Measurements from ENCODE around the gene TAPBP. TPM values are rescaled to one million over a fixed set of nuclear protein-coding genes. Genes with fewer than 3 reads are reported as not detected.

The TAPBP gene
- total and polyA plus RNA-seq, 9 of the 15 experiments (the other 6 are each of a cell fraction or from before 2014, with no cell fraction given): 5.6 to 74.0 (median 22.3) TPM

DNA sequence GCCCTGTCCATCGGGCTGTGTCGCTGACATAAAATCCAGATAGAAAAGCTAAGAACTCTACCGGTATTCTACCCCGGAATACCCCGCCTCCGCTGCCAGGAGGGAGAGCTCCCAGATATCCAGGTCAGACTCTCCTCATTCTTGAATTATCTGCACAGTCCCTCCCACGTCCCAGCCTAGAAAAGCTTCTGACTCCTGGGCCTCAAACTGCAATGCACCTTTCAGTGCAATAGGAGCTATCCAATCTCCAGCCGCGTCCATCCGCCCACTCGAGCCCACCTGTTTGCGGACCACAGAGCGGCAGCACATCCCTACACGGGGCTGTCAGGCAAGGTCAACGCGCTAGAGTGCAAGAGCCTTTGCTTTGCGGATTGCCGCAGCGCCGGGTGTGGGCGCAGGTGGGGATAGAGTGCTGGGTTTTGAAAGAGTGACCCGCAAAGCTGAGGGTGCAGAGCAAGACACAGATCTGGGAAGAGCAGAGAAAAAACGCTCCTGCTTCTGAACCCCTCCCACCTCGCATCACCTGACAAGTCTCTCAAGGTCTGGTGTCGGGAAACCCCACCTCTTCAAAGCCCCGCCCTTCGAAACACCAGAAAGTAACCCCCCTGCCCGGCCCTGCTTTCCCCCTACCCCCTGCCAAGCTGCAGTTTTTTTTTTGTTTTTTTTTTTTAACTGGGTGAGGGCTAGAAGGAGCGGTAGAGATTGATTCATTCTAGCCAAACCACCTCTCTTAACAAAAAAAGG is 1.3 kb downstream of the TAPBP start (continued):
- no peak for TF ChIP-seq ZNF518B (CRISPR knock-in tag; IDR thresholded peaks at IDR 0.05)
- TF ChIP-seq CBX2 (IDR thresholded peaks at IDR 0.05; ENCODE audit: insufficient read depth, low read length, poor library complexity, severe bottlenecking): no peak
- no peak for TF ChIP-seq JUN (IDR thresholded peaks at IDR 0.05; ENCODE audit: borderline replicate concordance, low read depth, low read length)
- TF ChIP-seq JUN (CRISPR knock-in tag; IDR thresholded peaks at IDR 0.05; ENCODE audit: borderline replicate concordance): no peak
- TF ChIP-seq CTBP1 (IDR thresholded peaks at IDR 0.05; ENCODE audit: borderline replicate concordance): peak; percentile 79
- TF ChIP-seq BCOR (IDR thresholded peaks at IDR 0.05): 0 out of 2 replicates have a peak, but pooled peaks have one; percentile 25
- TF ChIP-seq ZNF282 (CRISPR knock-in tag; IDR thresholded peaks at IDR 0.05): no peak
- no peak; the same call in 1 of the 2 replicates for TF ChIP-seq KLF16 (IDR thresholded peaks at IDR 0.05)
- TF ChIP-seq STAT5A (IDR thresholded peaks at IDR 0.05; ENCODE audit: borderline replicate concordance, low read length): no peak
- TF ChIP-seq PHB (CRISPR knock-in tag; IDR thresholded peaks at IDR 0.05): no peak
- no peak for TF ChIP-seq BCLAF1 (IDR thresholded peaks at IDR 0.05; ENCODE audit: borderline replicate concordance in 1 of 2, control insufficient read depth in 1 of 2, low read depth in 2 of 2, low read length in 1 of 2)
- TF ChIP-seq U2AF1 (optimal IDR thresholded peaks at IDR 0.05; ENCODE audit: low read depth, low read length): no peak
- no peak for TF ChIP-seq KAT2B (IDR thresholded peaks at IDR 0.05; ENCODE audit: low read depth, low read length)
- TF ChIP-seq SIX5 (IDR thresholded peaks at IDR 0.05; ENCODE audit: borderline replicate concordance in 1 of 2, insufficient read depth in 1 of 2, low read depth in 1 of 2, low read length in 2 of 2): no peak
- no peak for TF ChIP-seq IFI16 (CRISPR knock-in tag; IDR thresholded peaks at IDR 0.05)
- no peak for TF ChIP-seq SMAD3 (CRISPR knock-in tag; conservative IDR thresholded peaks at IDR 0.05)
- no peak for TF ChIP-seq ZNF253 (CRISPR knock-in tag; conservative IDR thresholded peaks at IDR 0.05)
- no peak for TF ChIP-seq PHF20 (IDR thresholded peaks at IDR 0.05; ENCODE audit: partially characterized antibody)
- no peak for TF ChIP-seq GATAD2B (IDR thresholded peaks at IDR 0.05; ENCODE audit: borderline replicate concordance)
- peak; percentile 39; the same call in 1 of the 2 replicates for TF ChIP-seq CXXC5 (CRISPR knock-in tag; IDR thresholded peaks at IDR 0.05)
- TF ChIP-seq ZNF354B (CRISPR knock-in tag; IDR thresholded peaks at IDR 0.05): no peak
- no peak for TF ChIP-seq RBM22 (IDR thresholded peaks at IDR 0.05; ENCODE audit: low read depth, low read length, poor library complexity, severe bottlenecking)
- TF ChIP-seq NFIX (CRISPR knock-in tag; IDR thresholded peaks at IDR 0.05; ENCODE audit: low read depth): no peak
- no peak for TF ChIP-seq SRSF9 (IDR thresholded peaks at IDR 0.05; ENCODE audit: borderline replicate concordance, low read depth, low read length)

All from K562 (cell line).